Muscle of arm (tissue), 12 donors: ENCODE data around the gene MGAT4C. TPM values are rescaled to one million over a fixed set of nuclear protein-coding genes. Genes with fewer than 3 reads are reported as not detected.

Experiments
- DNase-seq: peaks from one replicate; pipeline ENCODE4 v3.0.0-alpha.2; 2013
- polyA plus RNA-seq, 12 donors: library from polyadenylated mRNA; unstranded; fragments of 120-200 nt; gene quantifications; one replicate each; pipeline ENCODE4 v1.2.1, GENCODE V29; 2013; ENCODE audit not compliant: insufficient read length in 12 of 12

The MGAT4C gene
- polyA plus RNA-seq, 12 donors: 0.38 to 2.2 (median 0.91) TPM; not detected in 2

DNA sequence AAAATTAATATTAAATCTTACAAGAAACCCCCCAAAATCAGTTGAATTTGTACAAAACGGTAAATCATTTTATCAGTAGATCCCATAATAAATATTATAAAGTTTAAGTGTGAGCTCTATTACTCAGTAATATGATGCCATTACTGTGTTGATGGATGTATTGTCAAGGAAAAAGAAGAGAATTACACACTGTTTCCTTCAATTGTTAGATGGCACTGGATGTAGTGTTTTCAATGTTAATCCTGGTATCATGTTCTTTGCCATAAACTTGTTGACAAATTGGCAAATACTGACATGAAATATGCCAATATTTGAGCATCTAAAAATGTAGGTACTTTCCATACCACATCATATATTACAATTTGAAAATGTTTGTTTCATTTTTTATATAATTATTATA is 280.5 kb downstream of the MGAT4C start:
- DNase-seq: no peak

- DNase-seq: no peak
Observed at GRCh38 chr12:85971800-85972199, 284.4 kb downstream of the MGAT4C start.

GRCh38 chr12:85968606-85969005 is 287.6 kb downstream of the MGAT4C start:
- no peak for DNase-seq

DNA sequence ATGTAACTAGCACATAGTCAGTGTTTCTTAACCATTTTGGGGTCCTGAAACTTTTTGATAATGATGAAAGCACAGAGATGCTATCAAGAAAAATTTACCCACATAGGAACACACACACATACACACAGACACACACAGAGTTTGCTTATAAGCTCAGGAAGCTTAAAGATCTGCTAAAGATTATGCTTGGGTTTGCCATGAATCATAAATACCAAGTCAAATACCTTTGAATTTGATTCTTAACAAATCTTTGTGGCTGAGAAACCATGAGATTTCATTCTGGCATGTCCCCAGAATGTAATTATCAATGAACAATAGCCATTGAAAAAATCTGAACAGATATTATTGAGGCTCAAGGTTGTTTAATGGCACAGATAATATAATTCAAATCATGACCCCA is 292.9 kb downstream of the MGAT4C start:
- DNase-seq: no peak

DNA sequence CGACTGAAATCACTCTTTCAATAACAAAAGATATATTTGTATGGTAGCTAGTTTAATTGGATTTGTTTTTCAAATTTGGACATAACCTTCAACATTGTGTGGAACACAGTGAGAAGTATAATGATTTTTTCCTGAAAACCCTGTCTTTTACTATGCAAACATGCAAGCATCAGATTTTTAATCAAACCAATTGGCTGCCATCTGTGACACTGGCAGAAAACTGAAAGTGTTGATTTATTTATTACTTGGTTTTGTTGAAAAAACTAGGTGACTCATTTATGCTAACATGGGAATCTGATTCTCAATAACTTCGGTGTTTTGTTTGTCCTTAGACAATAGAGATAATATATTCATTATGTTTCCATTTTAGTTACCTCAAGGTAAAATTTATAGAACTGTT is 300.1 kb downstream of the MGAT4C start:
- no peak for DNase-seq

GRCh38 chr12:85955127-85955526 is 301.1 kb downstream of the MGAT4C start:
- no peak for DNase-seq

DNA sequence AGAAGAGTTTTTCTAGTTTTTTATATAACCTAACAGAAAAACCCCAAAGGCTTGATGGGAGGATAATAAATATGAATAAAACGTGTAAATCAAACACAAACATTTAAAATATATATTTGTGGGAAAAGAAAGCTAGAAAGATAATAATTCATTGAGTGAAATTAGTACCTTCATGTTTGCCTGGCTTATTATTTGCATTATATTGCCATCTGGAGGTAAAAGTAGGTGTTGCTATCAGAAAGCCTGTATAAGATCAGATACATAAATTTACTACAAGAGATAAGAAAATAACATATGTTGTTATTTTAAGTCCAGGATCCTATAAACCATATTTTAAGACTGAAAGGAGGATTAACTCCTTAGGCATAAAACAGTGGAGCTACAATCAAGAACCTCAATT is 304.4 kb downstream of the MGAT4C start:
- DNase-seq: no peak

- DNase-seq: no peak
Observed at GRCh38 chr12:85949253-85949652, 306.9 kb downstream of the MGAT4C start.

DNA sequence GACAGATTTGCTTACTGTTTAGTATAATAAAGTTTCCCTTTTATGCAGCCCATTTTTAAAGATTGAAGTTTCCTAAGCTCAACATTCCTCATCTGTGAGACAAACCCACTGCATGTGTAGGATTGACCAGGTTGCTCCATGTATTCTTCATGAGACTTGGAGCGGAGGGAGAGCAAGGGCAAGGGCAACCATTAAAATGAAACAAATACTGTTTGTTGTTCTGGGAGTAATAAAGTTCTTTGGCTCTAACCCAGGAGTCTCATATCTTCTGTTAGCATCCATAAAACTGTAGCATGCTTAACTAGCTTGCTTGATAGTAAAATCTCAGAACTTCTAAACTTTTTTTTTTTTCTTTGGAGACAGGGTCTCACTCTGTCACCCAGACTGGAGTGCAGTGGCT is 307.9 kb downstream of the MGAT4C start:
- DNase-seq: no peak

GRCh38 chr12:85947286-85947685 is 308.9 kb downstream of the MGAT4C start:
- no peak for DNase-seq

DNA sequence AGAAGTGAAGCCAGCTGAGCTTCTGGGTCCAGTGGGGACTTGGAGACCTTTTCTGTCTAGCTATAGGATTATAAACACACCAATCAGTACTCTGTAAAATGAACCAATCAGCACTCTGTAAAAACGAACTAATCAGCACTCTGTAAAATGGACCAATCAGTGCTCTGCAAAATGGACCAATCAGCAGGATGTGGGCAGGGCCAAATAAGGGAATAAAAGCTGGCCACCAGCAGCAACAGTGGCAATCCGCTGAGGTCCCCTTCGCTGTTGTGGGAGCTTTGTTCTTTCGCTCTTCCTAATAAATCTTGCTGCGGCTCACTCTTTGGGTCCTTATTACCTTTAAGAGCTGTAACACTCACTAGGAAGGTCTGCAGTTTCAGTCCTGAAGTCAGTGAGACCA is 309.8 kb downstream of the MGAT4C start:
- DNase-seq: no peak

DNA sequence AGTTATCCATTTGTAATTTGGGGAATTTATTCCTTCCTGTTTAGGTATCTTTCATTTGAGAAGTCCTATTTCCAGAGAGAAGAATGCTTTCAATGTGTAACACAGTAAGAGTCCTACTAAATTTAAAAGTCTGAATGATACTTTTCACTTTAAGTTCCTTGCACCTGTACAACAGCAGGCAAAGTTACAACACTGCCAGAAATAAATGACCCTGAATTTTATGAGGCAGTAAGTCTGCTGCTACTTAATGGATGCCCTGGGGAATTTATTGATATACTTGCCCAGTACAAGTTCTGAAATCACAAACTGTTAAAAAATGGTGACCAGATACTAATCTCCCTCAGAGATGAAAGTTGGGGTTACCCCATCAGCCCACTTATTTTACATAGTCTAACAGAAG is 329.0 kb downstream of the MGAT4C start:
- DNase-seq: no peak

- peak; percentile 12 for DNase-seq
Observed at GRCh38 chr12:85923767-85924331, 332.3 kb downstream of the MGAT4C start.

GRCh38 chr12:85920324-85920947 is 335.8 kb downstream of the MGAT4C start:
- peak; percentile 6 for DNase-seq
